ENCODE results near the gene KCNIP1. TPM values are rescaled to one million over a fixed set of nuclear protein-coding genes. Genes with fewer than 3 reads are reported as not detected.

KCNIP1 gene
- total RNA-seq, 2 donors from 2014 or later = 0.52 to 0.99 TPM

DNA sequence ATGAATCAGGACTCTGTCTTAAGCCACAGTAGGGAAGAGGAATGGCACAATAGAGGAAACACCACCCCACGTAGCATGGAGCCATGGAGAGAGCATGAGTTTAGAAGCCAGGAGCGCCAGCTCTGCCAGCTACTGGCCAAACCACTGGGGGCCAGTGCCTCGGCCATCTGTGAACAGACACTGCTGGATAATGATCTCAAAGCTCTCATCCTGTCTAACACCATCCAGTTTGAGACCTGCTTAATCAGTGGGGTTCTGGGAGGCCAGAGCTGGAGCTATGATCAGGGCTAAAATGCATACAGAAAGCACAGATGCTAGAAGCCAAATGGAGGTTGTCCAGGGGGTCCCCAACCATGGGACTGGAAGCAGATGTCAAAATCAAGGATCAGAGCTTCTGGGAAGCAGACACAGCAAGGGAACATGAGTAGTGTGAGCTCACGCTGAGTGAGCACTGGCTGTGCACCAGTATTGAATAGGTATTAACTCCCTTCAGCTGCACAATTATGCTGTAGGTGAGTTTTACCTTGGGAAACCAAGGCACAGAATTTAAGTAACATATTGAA is 92.7 kb downstream of the KCNIP1 start:
- 71 to 75% methylated on average over 4 of the region's 4 CpGs for WGBS, 2 donors
- Histone ChIP-seq H3K36me3 (replicated peaks in 1 of 2; ENCODE audit: insufficient read depth in 1 of 2, low read depth in 2 of 2) (no peaks in the 10 kb centered on the region), H3K9me3 (no peaks in the 10 kb centered on the region), H3K27ac (no peak overlapping the region), H3K4me1 (no peaks in the 10 kb centered on the region), H3K27me3 (no peaks in the 10 kb centered on the region), H3K4me3 (no peak overlapping the region)
- ATAC-seq = no peak
- TF ChIP-seq, protein P1, sequence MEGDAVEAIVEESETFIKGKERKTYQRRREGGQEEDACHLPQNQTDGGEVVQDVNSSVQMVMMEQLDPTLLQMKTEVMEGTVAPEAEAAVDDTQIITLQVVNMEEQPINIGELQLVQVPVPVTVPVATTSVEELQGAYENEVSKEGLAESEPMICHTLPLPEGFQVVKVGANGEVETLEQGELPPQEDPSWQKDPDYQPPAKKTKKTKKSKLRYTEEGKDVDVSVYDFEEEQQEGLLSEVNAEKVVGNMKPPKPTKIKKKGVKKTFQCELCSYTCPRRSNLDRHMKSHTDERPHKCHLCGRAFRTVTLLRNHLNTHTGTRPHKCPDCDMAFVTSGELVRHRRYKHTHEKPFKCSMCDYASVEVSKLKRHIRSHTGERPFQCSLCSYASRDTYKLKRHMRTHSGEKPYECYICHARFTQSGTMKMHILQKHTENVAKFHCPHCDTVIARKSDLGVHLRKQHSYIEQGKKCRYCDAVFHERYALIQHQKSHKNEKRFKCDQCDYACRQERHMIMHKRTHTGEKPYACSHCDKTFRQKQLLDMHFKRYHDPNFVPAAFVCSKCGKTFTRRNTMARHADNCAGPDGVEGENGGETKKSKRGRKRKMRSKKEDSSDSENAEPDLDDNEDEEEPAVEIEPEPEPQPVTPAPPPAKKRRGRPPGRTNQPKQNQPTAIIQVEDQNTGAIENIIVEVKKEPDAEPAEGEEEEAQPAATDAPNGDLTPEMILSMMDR (IDR thresholded peaks at IDR 0.05) = no peak
- no peak for TF ChIP-seq POLR2A (IDR thresholded peaks at IDR 0.05)
- DNase-seq = no peak
- intact Hi-C loops (cut with DNase I) = no loop called here

DNA sequence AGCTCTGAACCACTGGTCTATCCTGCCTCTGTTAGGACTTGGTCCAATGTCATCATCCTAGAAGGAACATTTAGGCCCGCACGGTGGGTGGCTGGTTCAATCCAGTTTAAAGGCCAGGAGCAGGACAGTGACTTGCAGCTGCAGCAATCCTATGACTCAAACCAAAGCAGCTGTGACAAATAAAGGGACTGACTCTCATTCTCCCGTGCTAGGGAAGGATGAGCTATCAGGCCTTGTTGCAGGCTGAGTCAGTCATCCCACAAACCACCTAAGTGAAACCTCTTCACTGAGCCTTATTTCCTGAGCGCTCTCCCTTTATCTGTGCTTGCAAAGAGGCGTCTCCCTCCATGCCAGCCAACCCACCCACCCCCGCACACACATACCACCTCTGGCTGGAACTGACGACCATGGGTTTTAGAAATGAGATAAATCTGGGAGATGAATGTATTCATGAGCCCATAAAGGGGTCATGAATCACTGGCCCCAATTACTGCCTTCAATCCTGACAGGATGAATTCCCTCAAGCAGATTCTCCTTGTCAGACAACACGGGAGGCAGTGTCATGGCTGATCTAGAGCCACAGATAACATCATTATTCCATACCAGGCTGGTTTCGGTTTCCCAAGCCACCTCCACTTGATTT is 93.4 kb downstream of the KCNIP1 start:
- DNase-seq (peak in 1 of 4 donors; percentile 22), ATAC-seq (no peak)
- Histone ChIP-seq H3K27me3 (no peaks in the 10 kb centered on the region), H3K36me3 (replicated peaks in 1 of 2; ENCODE audit: insufficient read depth in 1 of 2, low read depth in 2 of 2) (no peaks in the 10 kb centered on the region), H3K9me3 (no peaks in the 10 kb centered on the region), H3K4me1 (no peaks in the 10 kb centered on the region), H3K4me3 (no peak overlapping the region), H3K27ac (no peak overlapping the region)
- TF ChIP-seq, protein P1 (IDR thresholded peaks at IDR 0.05) = no peak
- no peak for TF ChIP-seq POLR2A (IDR thresholded peaks at IDR 0.05)
- intact Hi-C loops (cut with DNase I) = no loop called here
- 56 to 70% methylated on average over 9 of the region's 9 CpGs for WGBS, 2 donors

DNA sequence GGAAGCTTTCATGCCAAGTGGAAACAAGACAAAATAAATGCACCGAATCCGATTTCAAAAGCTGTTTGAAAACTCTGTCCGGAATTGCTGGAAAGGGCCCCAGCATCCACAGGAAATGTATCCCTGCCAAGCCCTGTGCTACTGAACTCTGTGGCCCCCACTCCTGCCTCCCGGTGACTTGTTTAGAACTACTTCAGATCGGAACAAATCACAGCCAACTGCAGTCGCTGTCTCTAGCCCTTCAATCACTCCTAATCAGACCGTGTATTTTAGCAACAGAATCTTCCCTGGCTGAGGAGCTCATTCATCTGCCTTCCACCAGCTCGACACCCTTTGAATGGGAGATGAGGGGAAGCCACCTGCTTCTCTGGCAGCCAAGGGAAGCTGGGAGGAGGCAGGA is 94.1 kb downstream of the KCNIP1 start:
- H3K9me3 ChIP-seq = no peaks in the 10 kb centered on the region
- TF ChIP-seq, protein P1 (IDR thresholded peaks at IDR 0.05) = no peak
- no peak for TF ChIP-seq POLR2A (IDR thresholded peaks at IDR 0.05)
- ATAC-seq (no peak), DNase-seq (no peak)
- H3K27ac ChIP-seq = no peak overlapping the region
- no peak overlapping the region for H3K4me3 ChIP-seq
- no peaks in the 10 kb centered on the region for H3K36me3 ChIP-seq (replicated peaks in 1 of 2; ENCODE audit: insufficient read depth in 1 of 2, low read depth in 2 of 2)
- H3K27me3 ChIP-seq = no peaks in the 10 kb centered on the region
- WGBS, 2 donors = 41 to 52% methylated on average over 8 of the region's 8 CpGs
- H3K4me1 ChIP-seq = no peaks in the 10 kb centered on the region
- intact Hi-C loops (cut with DNase I) = no loop called here

DNA sequence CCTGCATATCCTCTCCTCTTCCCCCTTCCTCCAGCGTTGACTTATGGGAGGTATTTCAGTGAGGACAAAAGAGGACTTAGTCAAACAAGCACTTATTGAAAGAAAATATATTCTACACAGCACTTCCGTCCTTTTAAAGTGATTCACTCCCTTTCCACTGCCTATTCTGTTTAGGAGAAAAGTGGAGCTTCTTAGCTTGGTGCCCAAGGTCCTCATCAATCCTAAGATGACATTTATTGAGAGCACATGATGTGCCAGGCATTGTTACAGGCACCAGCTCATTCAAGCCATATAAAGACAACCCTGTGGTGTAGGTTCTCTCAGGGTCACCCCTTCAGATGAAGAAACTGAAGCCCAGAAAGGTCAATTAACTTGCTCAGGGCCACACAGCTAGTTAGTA is 95.9 kb downstream of the KCNIP1 start:
- TF ChIP-seq, protein P1 (IDR thresholded peaks at IDR 0.05) = no peak
- no peak for TF ChIP-seq POLR2A (IDR thresholded peaks at IDR 0.05)
- intact Hi-C loops (cut with DNase I) = no loop called here
- DNase-seq = no peak
- Histone ChIP-seq H3K9me3 (no peaks in the 10 kb centered on the region), H3K36me3 (replicated peaks in 1 of 2; ENCODE audit: insufficient read depth in 1 of 2, low read depth in 2 of 2) (no peaks in the 10 kb centered on the region), H3K27me3 (no peaks in the 10 kb centered on the region), H3K4me3 (no peak overlapping the region), H3K27ac (no peak overlapping the region), H3K4me1 (no peaks in the 10 kb centered on the region)
- WGBS, 2 donors = 11 to 50% methylated on average over 2 of the region's 2 CpGs
- no peak for ATAC-seq

DNA sequence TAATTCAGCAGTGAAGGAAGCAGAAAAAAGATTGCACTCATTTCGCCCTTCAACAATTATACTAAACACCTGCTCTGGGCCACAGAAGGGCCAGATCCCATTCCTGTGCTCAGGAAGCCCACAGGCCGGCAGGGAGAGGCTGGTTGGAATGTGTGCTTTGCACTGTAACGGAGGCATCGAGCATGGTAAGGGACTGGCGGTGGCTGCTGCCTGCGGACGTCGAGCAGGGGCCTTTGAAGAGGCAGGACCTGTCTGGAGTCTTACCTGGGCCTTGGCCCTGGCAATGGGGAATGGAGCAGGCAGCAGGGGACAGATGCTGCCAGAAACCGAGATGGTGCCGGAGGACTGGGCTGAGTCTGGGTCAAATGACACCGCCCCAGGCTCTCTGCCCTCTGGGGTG is 97.8 kb downstream of the KCNIP1 start:
- Histone ChIP-seq H3K27me3 (no peaks in the 10 kb centered on the region), H3K27ac (no peak overlapping the region), H3K4me3 (no peak overlapping the region), H3K36me3 (replicated peaks in 1 of 2; ENCODE audit: insufficient read depth in 1 of 2, low read depth in 2 of 2) (no peaks in the 10 kb centered on the region), H3K9me3 (no peaks in the 10 kb centered on the region), H3K4me1 (no peaks in the 10 kb centered on the region)
- no peak for TF ChIP-seq POLR2A (IDR thresholded peaks at IDR 0.05)
- TF ChIP-seq, protein P1 (IDR thresholded peaks at IDR 0.05) = no peak
- intact Hi-C loops (cut with DNase I) = no loop called here
- DNase-seq = no peak
- 56 to 69% methylated on average over 7 to 11 of the region's 11 CpGs for WGBS, 2 donors
- no peak for ATAC-seq

Measured in body of pancreas (tissue), 4 donors.